ENCODE measurements around the gene ASAP3.

DNA sequence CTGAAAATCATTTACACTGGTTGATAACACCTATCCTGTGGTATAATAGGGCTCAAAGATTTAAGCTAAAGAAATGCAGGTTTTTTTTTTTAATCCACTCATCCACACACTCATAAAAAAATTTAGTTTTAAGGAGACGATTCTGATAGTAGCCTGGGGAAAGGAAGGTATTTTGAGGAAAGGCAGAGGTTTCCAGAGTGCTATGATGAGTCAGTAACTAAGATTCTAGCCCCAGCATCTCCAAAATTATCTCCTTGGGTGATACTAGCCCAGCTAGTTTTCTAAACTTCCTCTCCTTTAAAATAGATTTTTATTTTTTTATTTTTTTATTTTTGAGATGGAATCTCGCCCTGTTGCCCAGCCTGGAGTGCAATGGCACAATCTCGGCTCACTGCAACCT lies 20.7 kb downstream of the ASAP3 start:
- no peak for TF ChIP-seq POLR2A (IDR thresholded peaks at IDR 0.05)
- TF ChIP-seq, protein P1, sequence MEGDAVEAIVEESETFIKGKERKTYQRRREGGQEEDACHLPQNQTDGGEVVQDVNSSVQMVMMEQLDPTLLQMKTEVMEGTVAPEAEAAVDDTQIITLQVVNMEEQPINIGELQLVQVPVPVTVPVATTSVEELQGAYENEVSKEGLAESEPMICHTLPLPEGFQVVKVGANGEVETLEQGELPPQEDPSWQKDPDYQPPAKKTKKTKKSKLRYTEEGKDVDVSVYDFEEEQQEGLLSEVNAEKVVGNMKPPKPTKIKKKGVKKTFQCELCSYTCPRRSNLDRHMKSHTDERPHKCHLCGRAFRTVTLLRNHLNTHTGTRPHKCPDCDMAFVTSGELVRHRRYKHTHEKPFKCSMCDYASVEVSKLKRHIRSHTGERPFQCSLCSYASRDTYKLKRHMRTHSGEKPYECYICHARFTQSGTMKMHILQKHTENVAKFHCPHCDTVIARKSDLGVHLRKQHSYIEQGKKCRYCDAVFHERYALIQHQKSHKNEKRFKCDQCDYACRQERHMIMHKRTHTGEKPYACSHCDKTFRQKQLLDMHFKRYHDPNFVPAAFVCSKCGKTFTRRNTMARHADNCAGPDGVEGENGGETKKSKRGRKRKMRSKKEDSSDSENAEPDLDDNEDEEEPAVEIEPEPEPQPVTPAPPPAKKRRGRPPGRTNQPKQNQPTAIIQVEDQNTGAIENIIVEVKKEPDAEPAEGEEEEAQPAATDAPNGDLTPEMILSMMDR (IDR thresholded peaks at IDR 0.05), result no peak

Data from adrenal gland (tissue), 5 donors.